NCI-H187 (cell line): ENCODE results near the gene NUP155.
A peak's percentile ranks its signal among the peaks of the same experiment; 100 is the strongest.
"Not testable (repeated sequence)": the region's sequence is repeated elsewhere in the genome, so short reads cannot be mapped to it uniquely, and the experiment has no call there.

Experiments used
- DNase-seq, 2 experiments: peaks; one replicate each; lab custom pipeline; 2025; lab: John Stamatoyannopoulos, UW

The NUP155 gene

GRCh38 chr5:37283214-37283820, 87.6 kb downstream of the NUP155 start:
- DNase-seq: no peak

- no peak for DNase-seq
Observed at GRCh38 chr5:37275511-37275910, 95.4 kb downstream of the NUP155 start.

- DNase-seq: no peak
Observed at GRCh38 chr5:37272511-37272910, 98.4 kb downstream of the NUP155 start.

GRCh38 chr5:37268100-37268499, 102.8 kb downstream of the NUP155 start:
- not testable (repeated sequence) for DNase-seq

- no peak for DNase-seq
Observed at GRCh38 chr5:37255774-37256358, 115.0 kb downstream of the NUP155 start.

- no peak for DNase-seq
Observed at GRCh38 chr5:37254581-37254980, 116.3 kb downstream of the NUP155 start.

- no peak for DNase-seq
Observed at GRCh38 chr5:37251665-37252064, 119.2 kb downstream of the NUP155 start.

GRCh38 chr5:37249815-37250164, 121.1 kb downstream of the NUP155 start:
- no peak for DNase-seq

GRCh38 chr5:37248970-37249814, 121.7 kb downstream of the NUP155 start, which contains the start of gene CPLANE1:
CPLANE1 (minus strand) TSS chr5:37249376; CDS start chr5:37247698, 1,678 bp downstream.
- peak; percentile 50 to 68 for DNase-seq

GRCh38 chr5:37248421-37248969, 122.4 kb downstream of the NUP155 start:
- DNase-seq: no peak

GRCh38 chr5:37247496-37247895, 123.4 kb downstream of the NUP155 start:
- no peak for DNase-seq

- DNase-seq: no peak
Observed at GRCh38 chr5:37247036-37247435, 123.9 kb downstream of the NUP155 start.
